HCT116 (cell line): ENCODE data around the gene AIF1. TPM values are rescaled to one million over a fixed set of nuclear protein-coding genes. Genes with fewer than 3 reads are reported as not detected.

Source experiments
- ATAC-seq: fragments of 200-7000 bp; cut with Tn5 transposase; 2 replicates; pipeline ENCODE4 v1.9.1; 2020; ENCODE audit warnings: mild to moderate bottlenecking, moderate library complexity
- BruUV-seq: library from RNA; stranded (reverse); fragments of 400-500 nt; replicated peaks from 2 replicates; lab custom pipeline; 2021; lab: Mats Ljungman, UMichigan
- CTCF ChIA-PET: fragments of 300-600 bp; sonication (Branson Sonifier 250); formaldehyde crosslinking; loops from one replicate; lab custom pipeline; 2021; ENCODE audit warnings: antibody characterized with exemption; lab: Charles Lee
- POLR2A ChIA-PET: fragments of 300-600, 350-600 bp; sonication (Branson Sonifier 250); formaldehyde crosslinking; loops from one replicate; lab custom pipeline; 2021; ENCODE audit warnings: antibody characterized with exemption; lab: Charles Lee
- RAD21 ChIA-PET, 2 experiments: fragments of 300-600 bp; sonication (Branson Sonifier 250); formaldehyde crosslinking; loops; one replicate each; lab custom pipeline; 2023; ENCODE audit warnings: low total read pairs in 2 of 2; ENCODE audit not compliant: uncharacterized antibody in 2 of 2, unreplicated experiment in 2 of 2, low non-redundant PET in 1 of 2; lab: Charles Lee
- DNase-seq: peaks from one replicate; pipeline ENCODE4 v3.0.0-alpha.2; 2010; ENCODE audit warnings: low read depth, low spot score
- H2AFZ ChIP-seq: fragments of 200-600 bp; shearing (Covaris generic), sonication (generic); 2 replicates; pipeline ENCODE4 v1.6.1; 2017; ENCODE audit warnings: low read depth, mixed run types, mixed read lengths, antibody characterized with exemption, low read length; ENCODE audit not compliant: poor library complexity, severe bottlenecking
- H3K27ac ChIP-seq: 2 replicates; pipeline ENCODE4 v1.5.1; 2012; ENCODE audit warnings: low read depth, low read length
- H3K27me3 ChIP-seq: fragments of 200-600 bp; sonication (generic); 2 replicates; pipeline ENCODE4 v1.6.1; 2016; ENCODE audit warnings: mixed run types, low read length, mixed read lengths; ENCODE audit not compliant: insufficient read depth
- H3K36me3 ChIP-seq, 2 experiments: fragments of 200-500 bp in 1 of 2; fragments of 200-600 bp in 1 of 2; sonication (Bioruptor generic) in 1 of 2; sonication (generic) in 1 of 2; 2 replicates each; pipeline versions ENCODE4 v1.5.1 to v1.6.1; 2014 to 2016; ENCODE audit warnings: low read length in 2 of 2, inconsistent platforms in 1 of 2, mixed read lengths in 1 of 2, mixed run types in 1 of 2; ENCODE audit not compliant: insufficient read depth in 2 of 2, control insufficient read depth in 1 of 2
- H3K4me1 ChIP-seq, 2 experiments: fragments of 200-600 bp in 1 of 2; sonication (generic) in 1 of 2; 2 replicates each; pipeline versions ENCODE4 v1.5.1 to v1.6.1; 2012 to 2017; ENCODE audit warnings: low read length in 2 of 2, inconsistent platforms in 1 of 2, mild to moderate bottlenecking in 1 of 2, mixed read lengths in 1 of 2, mixed run types in 1 of 2, moderate library complexity in 1 of 2; ENCODE audit not compliant: insufficient read depth in 2 of 2, control insufficient read depth in 1 of 2
- H3K4me2 ChIP-seq: fragments of 200-600 bp; sonication (generic); 2 replicates; pipeline ENCODE4 v1.6.1; 2017; ENCODE audit warnings: mixed run types, low read length, mixed read lengths
- H3K4me3 ChIP-seq, 2 experiments: fragments of 200-600 bp in 1 of 2; sonication (generic) in 1 of 2; replicated peaks in 1 of 2; 2 replicates each; pipeline ENCODE4 v1.5.1; 2011 to 2016; ENCODE audit warnings: low read length in 2 of 2, control low read depth in 1 of 2, low read depth in 1 of 2, mild to moderate bottlenecking in 1 of 2, mixed read lengths in 1 of 2, mixed run types in 1 of 2
- H3K79me2 ChIP-seq: fragments of 200-600 bp; sonication (generic); 2 replicates; pipeline ENCODE4 v1.6.1; 2017; ENCODE audit warnings: mild to moderate bottlenecking, mixed run types, low read length, moderate library complexity, mixed read lengths; ENCODE audit not compliant: insufficient read depth
- H3K9ac ChIP-seq: fragments of 200-600 bp; sonication (generic); 2 replicates; pipeline ENCODE4 v1.6.1; 2016; ENCODE audit warnings: low read length, mixed read lengths
- H3K9me2 ChIP-seq: fragments of 200-600 bp; sonication (generic), shearing (Covaris generic); 2 replicates; pipeline ENCODE4 v1.6.1; 2017; ENCODE audit warnings: mixed run types, mild to moderate bottlenecking, moderate library complexity; ENCODE audit not compliant: insufficient read depth
- H3K9me3 ChIP-seq, 2 experiments: fragments of 200-500 bp in 1 of 2; fragments of 200-600 bp in 1 of 2; sonication (Bioruptor generic) in 1 of 2; sonication (generic) in 1 of 2; 2 replicates each; pipeline ENCODE4 v1.6.1; 2014 to 2017; ENCODE audit warnings: low read length in 2 of 2, mixed read lengths in 2 of 2, inconsistent platforms in 1 of 2, low read depth in 1 of 2, mild to moderate bottlenecking in 1 of 2, mixed run types in 1 of 2, moderate library complexity in 1 of 2; ENCODE audit not compliant: control insufficient read depth in 1 of 2, insufficient read depth in 1 of 2
- H4K20me1 ChIP-seq: fragments of 200-600 bp; sonication (generic), shearing (Covaris generic); 2 replicates; pipeline ENCODE4 v1.6.1; 2017; ENCODE audit warnings: mixed run types, mild to moderate bottlenecking, moderate library complexity; ENCODE audit not compliant: insufficient read depth
- CBX3 ChIP-seq: IDR thresholded peaks from 2 replicates; pipeline ENCODE4 v1.6.1; 2012; ENCODE audit warnings: low read depth
- CEBPB ChIP-seq: IDR thresholded peaks from 2 replicates; pipeline ENCODE4 v1.6.1; 2012; ENCODE audit warnings: low read depth
- CTCF ChIP-seq, 3 experiments: fragments of 200-600 bp in 1 of 3; sonication (generic) in 1 of 3; IDR thresholded peaks in 2 of 3; conservative IDR thresholded peaks in 1 of 3; 2 replicates each; pipeline ENCODE4 v1.5.1; 2012 to 2017; ENCODE audit warnings: low read depth in 2 of 3, low read length in 2 of 3, antibody characterized with exemption in 1 of 3, borderline replicate concordance in 1 of 3, control low read depth in 1 of 3, mild to moderate bottlenecking in 1 of 3, mixed read lengths in 1 of 3, mixed run types in 1 of 3, moderate library complexity in 1 of 3; ENCODE audit not compliant: insufficient read depth in 1 of 3
- EGR1 ChIP-seq: IDR thresholded peaks from 2 replicates; pipeline ENCODE4 v1.6.1; 2012; ENCODE audit warnings: low read depth
- EZH2 ChIP-seq: fragments of 200-600 bp; sonication (generic); IDR thresholded peaks from 2 replicates; pipeline ENCODE4 v1.6.1; 2017; ENCODE audit warnings: antibody characterized with exemption, mixed run types
- EZH2phosphoT487 ChIP-seq: fragments of 200-600 bp; IDR thresholded peaks from 2 replicates; pipeline ENCODE4 v1.6.1; 2018; ENCODE audit warnings: antibody characterized with exemption, borderline replicate concordance
- FOSL1 ChIP-seq: IDR thresholded peaks from 2 replicates; pipeline ENCODE4 v1.6.1; 2012; ENCODE audit warnings: low read depth
- MAX ChIP-seq: IDR thresholded peaks from 2 replicates; pipeline ENCODE4 v1.6.1; 2012
- POLR2A ChIP-seq: IDR thresholded peaks from 2 replicates; pipeline ENCODE4 v1.7.0; 2011; ENCODE audit warnings: borderline replicate concordance; ENCODE audit not compliant: insufficient read depth, insufficient read length; ENCODE audit errors: extremely low read depth
- SIN3A ChIP-seq: IDR thresholded peaks from 2 replicates; pipeline ENCODE4 v1.6.1; 2012; ENCODE audit warnings: low read depth
- SRF ChIP-seq: IDR thresholded peaks from 2 replicates; pipeline ENCODE4 v1.6.1; 2012; ENCODE audit warnings: low read depth
- TCF7L2 ChIP-seq: IDR thresholded peaks from 2 replicates; pipeline ENCODE4 v1.7.0; 2011; ENCODE audit warnings: borderline replicate concordance, inconsistent platforms; ENCODE audit not compliant: insufficient read depth, insufficient read length; ENCODE audit errors: extremely low read depth
- ZBTB33 ChIP-seq: IDR thresholded peaks from 2 replicates; pipeline ENCODE4 v1.6.1; 2011; ENCODE audit warnings: mild to moderate bottlenecking, low read length, moderate library complexity; ENCODE audit not compliant: insufficient replicate concordance; ENCODE audit errors: extremely low read depth
- intact Hi-C: fragments of 100-400 bp; cut with micrococcal nuclease; formaldehyde crosslinking; loops from 2 replicates; pipeline ENCODE4 v1.10.0; 2022
- total RNA-seq: library from RNA; stranded (reverse); gene quantifications from one replicate; pipeline ENCODE4 v1.2.1, GENCODE V29; 2021; ENCODE audit not compliant: unreplicated experiment

Gene AIF1
- total RNA-seq, 1 experiment from 2014 or later, result not detected

GRCh38 chr6:31645325-31645724, 30.3 kb downstream of the AIF1 start:
- H4K20me1 ChIP-seq, result no peaks in the 10 kb centered on the region
- no peak overlapping the region for H3K27ac ChIP-seq
- no peak overlapping the region for H2AFZ ChIP-seq
- no peaks in the 10 kb centered on the region for H3K9me2 ChIP-seq
- intact Hi-C loops, result no loop called here
- H3K4me3 ChIP-seq, result no peak overlapping the region
- no peak for TF ChIP-seq MAX
- no peak for TF ChIP-seq EZH2phosphoT487
- TF ChIP-seq CEBPB, result no peak
- H3K4me2 ChIP-seq, result no peak overlapping the region
- BruUV-seq, result no TSS peak
- no peak for ATAC-seq
- no peak for DNase-seq
- no peaks in the 10 kb centered on the region for H3K27me3 ChIP-seq
- H3K4me1 ChIP-seq, result no peaks in the 10 kb centered on the region
- CTCF ChIA-PET, result no interaction called here
- H3K36me3 ChIP-seq, result peaks cover 58 to 70% of the 10 kb centered on the region in 2 experiments
- H3K79me2 ChIP-seq, result peaks cover 33% of the 10 kb centered on the region
- POLR2A ChIA-PET, result no interaction called here
- RAD21 ChIA-PET, result no interaction called here
- no peak overlapping the region for H3K9ac ChIP-seq
- no peaks in the 10 kb centered on the region for H3K9me3 ChIP-seq

GRCh38 chr6:31651602-31652191, 36.7 kb downstream of the AIF1 start:
- ATAC-seq, result peak; percentile 68
- H3K27me3 ChIP-seq, result no peaks in the 10 kb centered on the region
- H3K36me3 ChIP-seq, result peaks cover 22 to 28% of the 10 kb centered on the region in 2 experiments
- ChIA-PET CTCF (no interaction called here), RAD21 (no interaction called here), POLR2A (interaction anchor here (0.7 to 2.6 kb wide), 10 partner anchors 9 to 176 kb away, joined by 3 to 32 read pairs (median 4); partner anchors contain the start of genes C6orf47, CSNK2B, GPANK1 and HSPA1B)
- intact Hi-C loops, result loop anchor here (1.0 kb wide), 2 partner anchors 31 to 105 kb away; partner anchors contain the start of genes ATP6V1G2 and PRRC2A
- peaks cover 53% of the 10 kb centered on the region for H3K79me2 ChIP-seq
- H3K27ac ChIP-seq, result peak overlapping the region; percentile 89
- H3K9me3 ChIP-seq, result no peaks in the 10 kb centered on the region
- DNase-seq, result peak; percentile 55
- no peaks in the 10 kb centered on the region for H4K20me1 ChIP-seq
- H3K4me1 ChIP-seq, result peaks cover 7 to 21% of the 10 kb centered on the region in 2 experiments
- H3K4me3 ChIP-seq, result peak overlapping the region; percentile 55 to 66
- H2AFZ ChIP-seq, result no peak overlapping the region
- H3K9me2 ChIP-seq, result no peaks in the 10 kb centered on the region
- peak overlapping the region; percentile 80 for H3K9ac ChIP-seq
- H3K4me2 ChIP-seq, result peak overlapping the region; percentile 80
- BruUV-seq, result TSS peak; percentile 65
- no peak for TF ChIP-seq MAX
- no peak for TF ChIP-seq TCF7L2
- no peak for TF ChIP-seq CBX3
- TF ChIP-seq SRF, result no peak
- no peak for TF ChIP-seq SIN3A
- TF ChIP-seq CTCF (IDR thresholded peaks at IDR 0.05 in 2 of 3, conservative IDR thresholded peaks at IDR 0.05 in 1 of 3; ENCODE audit: borderline replicate concordance in 1 of 3, insufficient read depth in 1 of 3, low read depth in 2 of 3, low read length in 2 of 3), result no peak
- TF ChIP-seq EZH2, result no peak
- TF ChIP-seq CEBPB, result no peak
- no peak for TF ChIP-seq ZBTB33
- TF ChIP-seq EGR1, result no peak
- TF ChIP-seq POLR2A, result no peak
- no peak for TF ChIP-seq FOSL1
